PC-3 (cell line): ENCODE measurements around the gene LRRC53.

Experiments
- EZH2 ChIP-seq: fragments of 300-600 bp; sonication (generic); IDR thresholded peaks from one replicate; pipeline ENCODE4 v1.6.1; 2017; ENCODE audit warnings: antibody characterized with exemption, mild to moderate bottlenecking, low read length; ENCODE audit not compliant: unreplicated experiment
- TF ChIP-seq, protein P1 (sequence below): fragments of 300-600 bp; sonication (generic); conservative IDR thresholded peaks from 2 replicates; pipeline ENCODE4 v1.5.1; 2017; ENCODE audit warnings: antibody characterized with exemption, low read depth, mild to moderate bottlenecking, low read length

GRCh38 chr1:74486036-74486435 is 26.4 kb downstream of the LRRC53 start:
- TF ChIP-seq, protein P1, sequence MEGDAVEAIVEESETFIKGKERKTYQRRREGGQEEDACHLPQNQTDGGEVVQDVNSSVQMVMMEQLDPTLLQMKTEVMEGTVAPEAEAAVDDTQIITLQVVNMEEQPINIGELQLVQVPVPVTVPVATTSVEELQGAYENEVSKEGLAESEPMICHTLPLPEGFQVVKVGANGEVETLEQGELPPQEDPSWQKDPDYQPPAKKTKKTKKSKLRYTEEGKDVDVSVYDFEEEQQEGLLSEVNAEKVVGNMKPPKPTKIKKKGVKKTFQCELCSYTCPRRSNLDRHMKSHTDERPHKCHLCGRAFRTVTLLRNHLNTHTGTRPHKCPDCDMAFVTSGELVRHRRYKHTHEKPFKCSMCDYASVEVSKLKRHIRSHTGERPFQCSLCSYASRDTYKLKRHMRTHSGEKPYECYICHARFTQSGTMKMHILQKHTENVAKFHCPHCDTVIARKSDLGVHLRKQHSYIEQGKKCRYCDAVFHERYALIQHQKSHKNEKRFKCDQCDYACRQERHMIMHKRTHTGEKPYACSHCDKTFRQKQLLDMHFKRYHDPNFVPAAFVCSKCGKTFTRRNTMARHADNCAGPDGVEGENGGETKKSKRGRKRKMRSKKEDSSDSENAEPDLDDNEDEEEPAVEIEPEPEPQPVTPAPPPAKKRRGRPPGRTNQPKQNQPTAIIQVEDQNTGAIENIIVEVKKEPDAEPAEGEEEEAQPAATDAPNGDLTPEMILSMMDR, result no peak
- TF ChIP-seq EZH2, result no peak
